H1 (cell line): ENCODE results near the gene CALM1. TPM values are rescaled to one million over a fixed set of nuclear protein-coding genes. Genes with fewer than 3 reads are reported as not detected.

Experiments used
- CTCF ChIA-PET: fragments of 300-600 bp; sonication (Branson Sonifier 250); formaldehyde crosslinking; loops from one replicate; lab custom pipeline; 2021; ENCODE audit not compliant: partially characterized antibody; lab: Charles Lee
- POLR2A ChIA-PET: fragments of 300-600 bp; sonication (Branson Sonifier 250); formaldehyde crosslinking; loops from one replicate; lab custom pipeline; 2021; ENCODE audit warnings: inconsistent platforms; ENCODE audit not compliant: partially characterized antibody; lab: Charles Lee
- DNase-seq, 2 experiments: peaks; one replicate each; pipeline versions ENCODE4 v3.0.0 to v3.0.0-alpha.2; 2010 to 2022; ENCODE audit warnings: low spot score in 2 of 2, low read depth in 1 of 2, mixed read lengths in 1 of 2
- FAIRE-seq: peaks from 2 replicates; lab custom pipeline; 2011; peaks lifted over from hg19 to GRCh38; lab: Jason Lieb, UNC
- H2AFZ ChIP-seq: 2 replicates; pipeline ENCODE4 v1.8.1; 2012; ENCODE audit warnings: low read length, inconsistent platforms
- H2AK5ac ChIP-seq: 2 replicates; pipeline ENCODE4 v1.6.1; 2013; ENCODE audit warnings: low read depth, low read length
- H2BK120ac ChIP-seq: replicated peaks from 2 replicates; pipeline ENCODE3; 2013; ENCODE audit warnings: low read depth, low read length, inconsistent platforms
- H2BK12ac ChIP-seq: 2 replicates; pipeline ENCODE4 v1.6.1; 2013; ENCODE audit warnings: low read depth, low read length
- H2BK15ac ChIP-seq: 2 replicates; pipeline ENCODE4 v1.6.1; 2013; ENCODE audit warnings: low read length
- H2BK20ac ChIP-seq: 2 replicates; pipeline ENCODE4 v1.6.1; 2013; ENCODE audit warnings: low read length
- H2BK5ac ChIP-seq: 2 replicates; pipeline ENCODE4 v1.6.1; 2013; ENCODE audit warnings: low read depth, low read length
- H3K14ac ChIP-seq: 2 replicates; pipeline ENCODE4 v1.6.1; 2013; ENCODE audit warnings: inconsistent platforms; ENCODE audit not compliant: insufficient read length
- H3K18ac ChIP-seq: 2 replicates; pipeline ENCODE4 v1.6.1; 2013; ENCODE audit warnings: low read length; ENCODE audit errors: extremely low read depth
- H3K23ac ChIP-seq: 2 replicates; pipeline ENCODE4 v1.6.1; 2013; ENCODE audit warnings: inconsistent platforms; ENCODE audit not compliant: insufficient read length
- H3K23me2 ChIP-seq: 2 replicates; pipeline ENCODE4 v1.6.1; 2013; ENCODE audit warnings: low read depth, low read length
- H3K27ac ChIP-seq: 2 replicates; pipeline ENCODE4 v1.6.1; 2011; ENCODE audit warnings: low read depth, low read length, inconsistent platforms
- H3K27me3 ChIP-seq, 4 experiments: replicated peaks in 1 of 4; 1 replicate in 1 of 4; 2 replicates in 3 of 4; pipeline versions ENCODE4 v1.6.1 to v1.8.1; 2011 to 2013; ENCODE audit warnings: low read length in 3 of 4, mild to moderate bottlenecking in 3 of 4, inconsistent platforms in 2 of 4, mixed read lengths in 2 of 4, moderate library complexity in 1 of 4; ENCODE audit not compliant: control insufficient read depth in 3 of 4, insufficient read depth in 3 of 4; ENCODE audit errors: extremely low read depth in 1 of 4
- H3K36me3 ChIP-seq, 4 experiments: 2 replicates each; pipeline versions ENCODE4 v1.6.1 to v1.8.1; 2011 to 2013; ENCODE audit warnings: mild to moderate bottlenecking in 4 of 4, low read length in 3 of 4, moderate library complexity in 2 of 4, control low read depth in 1 of 4, inconsistent platforms in 1 of 4; ENCODE audit not compliant: insufficient read depth in 4 of 4, control insufficient read depth in 2 of 4
- H3K4ac ChIP-seq: replicated peaks from 2 replicates; pipeline ENCODE3; 2013; ENCODE audit warnings: low read length, low read depth, mixed read lengths, inconsistent platforms; ENCODE audit not compliant: insufficient read length
- H3K4me1 ChIP-seq, 4 experiments: replicated peaks in 1 of 4; 1 replicate in 1 of 4; 2 replicates in 3 of 4; pipeline versions ENCODE4 v1.6.1 to v1.8.1; 2011 to 2013; ENCODE audit warnings: low read length in 3 of 4, inconsistent platforms in 2 of 4, mixed read lengths in 1 of 4; ENCODE audit not compliant: insufficient read depth in 4 of 4, control insufficient read depth in 3 of 4
- H3K4me2 ChIP-seq, 2 experiments: 2 replicates each; pipeline versions ENCODE4 v1.6.1 to v1.8.1; 2011 to 2013; ENCODE audit warnings: low read depth in 2 of 2, low read length in 2 of 2, control low read depth in 1 of 2, inconsistent platforms in 1 of 2, mild to moderate bottlenecking in 1 of 2; ENCODE audit not compliant: insufficient read depth in 1 of 2
- H3K4me3 ChIP-seq, 4 experiments: fragments of 200-600, 300-600 bp in 1 of 4; sonication (generic), shearing (Covaris generic), sonication (Bioruptor Twin) in 1 of 4; 2 replicates each; pipeline versions ENCODE4 v1.5.1 to v1.8.1; 2011 to 2016; ENCODE audit warnings: low read length in 4 of 4, low read depth in 3 of 4, control low read depth in 2 of 4, inconsistent platforms in 2 of 4, mild to moderate bottlenecking in 2 of 4, mixed read lengths in 1 of 4, moderate library complexity in 1 of 4; ENCODE audit not compliant: insufficient read depth in 2 of 4; ENCODE audit errors: extremely low read depth in 1 of 4
- H3K56ac ChIP-seq: replicated peaks from 2 replicates; pipeline ENCODE3; 2013; ENCODE audit warnings: low read depth, mild to moderate bottlenecking, mixed read lengths, low read length, inconsistent platforms; ENCODE audit not compliant: insufficient read length
- H3K79me1 ChIP-seq: 2 replicates; pipeline ENCODE4 v1.6.1; 2013; ENCODE audit warnings: low read depth, low read length, control low read depth
- H3K79me2 ChIP-seq, 2 experiments: 2 replicates each; pipeline versions ENCODE4 v1.6.1 to v1.8.1; 2012 to 2013; ENCODE audit warnings: low read length in 2 of 2, mild to moderate bottlenecking in 2 of 2, inconsistent platforms in 1 of 2; ENCODE audit not compliant: insufficient read depth in 2 of 2, control insufficient read depth in 1 of 2
- H3K9ac ChIP-seq, 4 experiments: replicated peaks in 1 of 4; 1 replicate in 1 of 4; 2 replicates in 3 of 4; pipeline versions ENCODE4 v1.6.1 to v1.8.1; 2011 to 2013; ENCODE audit warnings: low read depth in 3 of 4, low read length in 3 of 4, control low read depth in 2 of 4, mild to moderate bottlenecking in 2 of 4, moderate library complexity in 2 of 4, inconsistent platforms in 1 of 4; ENCODE audit errors: extremely low read depth in 1 of 4
- H3K9me3 ChIP-seq, 2 experiments: 2 replicates each; pipeline versions ENCODE4 v1.6.1 to v1.8.1; 2012 to 2013; ENCODE audit warnings: mild to moderate bottlenecking in 2 of 2, moderate library complexity in 2 of 2, control low read depth in 1 of 2, inconsistent platforms in 1 of 2, low read depth in 1 of 2, low read length in 1 of 2, mixed read lengths in 1 of 2; ENCODE audit not compliant: insufficient read depth in 2 of 2
- H4K20me1 ChIP-seq, 2 experiments: replicated peaks in 1 of 2; 2 replicates each; pipeline versions ENCODE3 to v1.8.1; 2011 to 2013; ENCODE audit warnings: inconsistent platforms in 2 of 2, low read length in 2 of 2, mild to moderate bottlenecking in 1 of 2; ENCODE audit not compliant: insufficient read depth in 2 of 2, control insufficient read depth in 1 of 2
- H4K5ac ChIP-seq: 2 replicates; pipeline ENCODE4 v1.6.1; 2013; ENCODE audit warnings: low read length, low read depth, mixed read lengths, inconsistent platforms; ENCODE audit not compliant: insufficient read length
- H4K8ac ChIP-seq: 2 replicates; pipeline ENCODE4 v1.8.0; 2013; ENCODE audit warnings: mild to moderate bottlenecking, moderate library complexity, low read length, inconsistent platforms; ENCODE audit not compliant: insufficient read depth; ENCODE audit errors: extremely low read depth
- H4K91ac ChIP-seq: replicated peaks from 2 replicates; pipeline ENCODE3; 2013; ENCODE audit warnings: low read length, mixed read lengths, inconsistent platforms; ENCODE audit not compliant: insufficient read length
- ASH2L ChIP-seq: fragments of 200-600, 300-600 bp; sonication (generic); IDR thresholded peaks from one replicate; pipeline ENCODE4 v1.7.1; 2017; ENCODE audit warnings: low read length
- ATF2 ChIP-seq: IDR thresholded peaks from 2 replicates; pipeline ENCODE4 v1.6.1; 2012; ENCODE audit warnings: low read length, inconsistent platforms
- CBX8 ChIP-seq: fragments of 300-800, 300-1000 bp; sonication (generic); IDR thresholded peaks from 2 replicates; pipeline ENCODE4 v1.7.1; 2016; ENCODE audit warnings: low read depth, low read length, borderline replicate concordance
- CHD1 ChIP-seq: IDR thresholded peaks from 2 replicates; pipeline ENCODE4 v1.6.1; 2012; ENCODE audit warnings: low read depth, low read length, improper control_type of control experiment
- CTBP2 ChIP-seq: IDR thresholded peaks from 2 replicates; pipeline ENCODE4 v1.7.0; 2011; ENCODE audit warnings: borderline replicate concordance, mild to moderate bottlenecking, moderate library complexity, mixed read lengths, low read length; ENCODE audit not compliant: insufficient read depth, insufficient read length
- E2F6 ChIP-seq: IDR thresholded peaks from 2 replicates; pipeline ENCODE4 v1.6.1; 2012; ENCODE audit warnings: inconsistent platforms
- JUN ChIP-seq: IDR thresholded peaks from 2 replicates; pipeline ENCODE4 v1.6.1; 2011; ENCODE audit warnings: low read depth, mild to moderate bottlenecking, improper control_type of control experiment, low read length
- KDM1A ChIP-seq: fragments of 200-600, 300-600 bp; sonication (generic); IDR thresholded peaks from 2 replicates; pipeline ENCODE4 v1.7.1; 2016; ENCODE audit warnings: mild to moderate bottlenecking, low read length, borderline replicate concordance
- POU5F1 ChIP-seq: IDR thresholded peaks from 2 replicates; pipeline ENCODE4 v1.6.1; 2011; ENCODE audit warnings: low read depth, mild to moderate bottlenecking, low read length, moderate library complexity
- RBBP5 ChIP-seq: IDR thresholded peaks from 2 replicates; pipeline ENCODE4 v1.7.1; 2012; ENCODE audit warnings: low read depth, mild to moderate bottlenecking, inconsistent platforms, low read length, moderate library complexity, borderline replicate concordance
- SIRT6 ChIP-seq: IDR thresholded peaks from one replicate; pipeline ENCODE4 v1.7.1; 2012; ENCODE audit warnings: low read length, inconsistent platforms
- SIX5 ChIP-seq: IDR thresholded peaks from 2 replicates; pipeline ENCODE4 v1.6.1; 2011; ENCODE audit warnings: mild to moderate bottlenecking, low read depth, low read length
- WGBS, 2 experiments: shearing (Covaris generic) in 1 of 2; methylation state at CpG; one replicate each; pipeline versions ENCODE4 v1.1.6 to v1.1.7; 2013 to 2015; ENCODE audit warnings: low lambda C conversion rate in 2 of 2, mixed read lengths in 2 of 2, inconsistent platforms in 1 of 2, low coverage in 1 of 2, missing lambda C conversion rate in 1 of 2; ENCODE audit not compliant: insufficient replicate concordance in 2 of 2, insufficient coverage in 1 of 2, insufficient read length in 1 of 2; ENCODE audit errors: extremely low coverage in 1 of 2, missing lambda C conversion rate in 1 of 2; 5-methylcytosine and 5-hydroxymethylcytosine counted together
- polyA plus RNA-seq, 7 experiments: library from polyadenylated mRNA; depleted of rRNA in 3 of 7; stranded (reverse) in 5 of 7; unstranded in 2 of 7; fragments of >200 nt in 5 of 7; fragments of 200-250 nt in 2 of 7; gene quantifications; 1 replicate in 5 of 7; 2 replicates in 1 of 7; 4 replicates in 1 of 7; pipeline versions ENCODE4 v1.2.1 to v1.2.3, GENCODE V29; 2011 to 2013; ENCODE audit warnings: missing spikeins in 2 of 7, mixed read lengths in 2 of 7
- total RNA-seq: library from RNA; stranded (reverse); fragmentation: NEBNext Ultra II Directional; extraction: Animal tissue kit (Norgen Biotek cat#: 25700); gene quantifications from 2 replicates; pipeline ENCODE4 v1.2.1, GENCODE V29; 2021

The CALM1 gene
- total and polyA plus RNA-seq, 2 of the 8 experiments (the other 6 are each of a cell fraction or from before 2014, with no cell fraction given) = 285 to 422 TPM

GRCh38 chr14:90424075-90424474 lies 27.2 kb downstream of the CALM1 start:
- H3K27ac ChIP-seq = no peak overlapping the region; the same call in 1 of the 2 replicates
- DNase-seq (no peak), FAIRE-seq (no peak)
- ChIA-PET CTCF (interaction anchor here (0.8 kb wide), 1 partner anchor 90 kb away, joined by 3 read pairs; no protein-coding TSS in a partner anchor), POLR2A (interaction anchor here (1.3 kb wide), 1 partner anchor 17 kb away, joined by 3 read pairs; no protein-coding TSS in a partner anchor)
- H4K8ac ChIP-seq = no peak overlapping the region
- H3K4me2 ChIP-seq = no peak overlapping the region
- WGBS, 2 experiments = 87% methylated on average over 6 of the region's 6 CpGs; no CpG with 5 or more reads in 1 of the 2 experiments
- no peak overlapping the region for H3K23ac ChIP-seq
- peaks cover 0 to 13% (median 3%) of the 10 kb centered on the region in 4 experiments; a peak in 5 of 7 replicates for H3K4me1 ChIP-seq
- H2BK12ac ChIP-seq = no peak overlapping the region
- H3K9me3 ChIP-seq = no peaks in the 10 kb centered on the region
- H2BK120ac ChIP-seq = no peak overlapping the region
- H2AFZ ChIP-seq = 0 out of 2 replicates have a peak overlapping the region, but pooled peaks have one; percentile 87
- H2AK5ac ChIP-seq = no peak overlapping the region
- H3K36me3 ChIP-seq = no peaks in the 10 kb centered on the region
- no peaks in the 10 kb centered on the region for H3K79me1 ChIP-seq
- H3K4ac ChIP-seq = peak overlapping the region; percentile 9
- no peaks in the 10 kb centered on the region for H3K27me3 ChIP-seq
- no peak overlapping the region for H2BK15ac ChIP-seq
- no peak overlapping the region for H2BK5ac ChIP-seq
- no peak overlapping the region for H3K18ac ChIP-seq
- H4K91ac ChIP-seq = peak overlapping the region; percentile 42
- no peaks in the 10 kb centered on the region for H3K79me2 ChIP-seq
- no peaks in the 10 kb centered on the region for H4K20me1 ChIP-seq
- H3K4me3 ChIP-seq = no peak overlapping the region
- H2BK20ac ChIP-seq = no peak overlapping the region
- H3K9ac ChIP-seq = no peak overlapping the region
- no peaks in the 10 kb centered on the region for H3K23me2 ChIP-seq
- H3K14ac ChIP-seq = no peak overlapping the region
- no peak overlapping the region for H4K5ac ChIP-seq
- no peak overlapping the region for H3K56ac ChIP-seq
- TF ChIP-seq RBBP5 (no peak), E2F6 (no peak), ASH2L (peak; percentile 1), CBX8 (no peak), ATF2 (no peak), SIX5 (no peak), KDM1A (no peak), CTBP2 (no peak), JUN (no peak), CHD1 (no peak), SIRT6 (no peak), POU5F1 (no peak)
